Naive thymus-derived CD8-positive, alpha-beta T cell (primary cell): ENCODE measurements around the gene SYCE3. TPM values are rescaled to one million over a fixed set of nuclear protein-coding genes. Genes with fewer than 3 reads are reported as not detected.

Source experiments
- ATAC-seq, 2 donors: fragments of 150-1000 bp; cut with Tn5 transposase in 1 of 2; sonication (Bioruptor Pico), chemical (Tn5 transposase) in 1 of 2; 1 replicate in 1 of 2; 2 replicates in 1 of 2; pipeline ENCODE4 v1.10.0; 2021; ENCODE audit warnings: mild to moderate bottlenecking in 2 of 2, moderate library complexity in 2 of 2
- POLR2A ChIA-PET: fragments of 350-600 bp; sonication (Branson Sonifier 250); formaldehyde crosslinking; loops from one replicate; lab custom pipeline; 2021; ENCODE audit warnings: antibody characterized with exemption; lab: Charles Lee
- DNase-seq, 10 donors: peaks; one replicate each; pipeline versions ENCODE4 v3.0.0 to v3.0.0-alpha.2; 2020 to 2022
- H3K27ac Mint-ChIP-seq, 10 donors: one replicate each; pipeline ENCODE4 v1.8.0; 2020 to 2022; ENCODE audit warnings: mild to moderate bottlenecking in 10 of 10, mixed read lengths in 10 of 10, moderate library complexity in 4 of 10, inconsistent platforms in 1 of 10
- H3K27me3 Mint-ChIP-seq, 5 donors: one replicate each; pipeline ENCODE4 v1.8.0; 2021 to 2022; ENCODE audit warnings: mixed read lengths in 5 of 5
- H3K36me3 Mint-ChIP-seq, 3 donors: one replicate each; pipeline ENCODE4 v1.8.0; 2020 to 2022; ENCODE audit warnings: mixed read lengths in 3 of 3, mild to moderate bottlenecking in 2 of 3, inconsistent platforms in 1 of 3
- H3K4me1 Mint-ChIP-seq, 4 donors: one replicate each; pipeline ENCODE4 v1.8.0; 2021 to 2022; ENCODE audit warnings: mixed read lengths in 4 of 4
- H3K4me3 Mint-ChIP-seq, 10 donors: one replicate each; pipeline ENCODE4 v1.8.0; 2020 to 2022; ENCODE audit warnings: mild to moderate bottlenecking in 10 of 10, mixed read lengths in 10 of 10, moderate library complexity in 6 of 10, inconsistent platforms in 1 of 10
- H3K9me3 Mint-ChIP-seq, 9 donors: one replicate each; pipeline ENCODE4 v1.8.0; 2020 to 2022; ENCODE audit warnings: mixed read lengths in 9 of 9, mild to moderate bottlenecking in 3 of 9, inconsistent platforms in 1 of 9, moderate library complexity in 1 of 9
- polyA plus RNA-seq, 3 donors: library from polyadenylated mRNA; unstranded; fragments of 300-500 nt; fragmentation: Illumina TruSeq; gene quantifications; one replicate each; pipeline ENCODE4 v1.2.3, GENCODE V29; 2021
- total RNA-seq, 8 experiments: library from RNA in 2 of 8; stranded (reverse) in 2 of 8; gene quantifications; one replicate each; pipeline ENCODE4 v1.2.3 and lab custom pipeline; 2021 to 2026

SYCE3 gene
- total and polyA plus RNA-seq, 5 experiments from 2014 or later, result not detected

DNA sequence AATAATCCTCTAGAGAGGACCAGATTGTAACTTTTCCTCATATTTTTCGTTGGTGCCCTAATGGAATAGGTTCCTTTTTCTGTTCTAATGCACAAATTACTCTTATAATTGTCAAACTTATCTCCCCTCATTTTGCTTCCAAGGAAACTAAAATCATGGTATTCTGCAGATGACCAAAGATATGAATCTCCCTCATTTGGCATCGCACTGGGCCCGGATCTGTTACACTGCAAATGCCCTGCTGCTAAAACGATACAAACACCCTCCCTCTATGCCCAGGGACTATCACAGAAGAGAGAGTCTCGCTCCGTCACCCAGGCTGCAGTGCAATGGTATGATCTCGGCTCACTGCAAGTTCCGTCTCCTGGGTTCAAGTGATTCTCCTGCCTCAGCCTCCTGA, 9.4 kb downstream of the SYCE3 start:
- Mint-ChIP-seq H3K27me3 (no peaks in the 10 kb centered on the region), H3K4me3 (no peak overlapping the region), H3K27ac (no peak overlapping the region), H3K36me3 (no peaks in the 10 kb centered on the region), H3K4me1 (peaks cover 10 to 27% (median 22%) of the 10 kb centered on the region in 4 donors), H3K9me3 (no peaks in the 10 kb centered on the region)
- ATAC-seq (no peak), DNase-seq (no peak)
- POLR2A ChIA-PET, result interaction anchor here (4.0 to 6.7 kb wide), 2 partner anchors 13 to 26 kb away, joined by 19 to 72 read pairs; partner anchors contain the start of genes SCO2 and TYMP

DNA sequence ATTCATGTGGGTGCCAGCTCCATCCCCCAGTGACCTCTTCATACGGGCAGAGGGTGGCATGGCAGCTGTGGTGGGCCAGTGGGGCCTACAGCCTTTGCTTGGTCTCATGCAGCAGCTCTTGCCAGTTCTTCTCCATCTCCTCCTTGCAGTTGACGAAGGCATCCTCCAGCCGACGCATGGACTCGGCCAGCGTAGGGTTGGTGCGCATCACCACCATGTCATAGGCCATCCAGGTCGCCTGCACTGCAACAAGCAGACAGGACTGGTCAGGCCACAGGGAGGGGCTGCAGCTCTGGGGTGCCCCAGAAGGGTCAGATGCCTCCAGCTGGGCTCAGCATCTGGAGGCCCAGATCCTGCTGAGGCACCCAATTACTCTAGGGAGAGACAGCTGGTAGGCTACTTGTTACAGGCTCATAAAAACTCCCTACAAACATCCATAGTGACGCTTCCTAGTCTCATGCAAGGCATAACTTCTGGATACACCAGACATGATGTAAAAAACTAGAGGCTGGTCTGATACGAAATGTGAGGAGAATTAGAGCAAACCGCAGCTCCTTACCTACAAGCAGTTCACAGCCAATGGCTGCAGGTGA, 11.5 kb downstream of the SYCE3 start:
- no peak for ATAC-seq
- Mint-ChIP-seq H3K27me3 (no peaks in the 10 kb centered on the region), H3K4me3 (peak overlapping the region in 6 of 10 donors; percentile 26 to 76 (median 56)), H3K27ac (peak overlapping the region in 5 of 10 donors; percentile 67 to 93 (median 80)), H3K9me3 (no peaks in the 10 kb centered on the region), H3K4me1 (peaks cover 12 to 32% (median 24%) of the 10 kb centered on the region in 4 donors), H3K36me3 (no peaks in the 10 kb centered on the region)
- DNase-seq, result no peak
- POLR2A ChIA-PET, result interaction anchor here (0.9 to 6.7 kb wide), 5 partner anchors 11 to 32 kb away, joined by 3 to 72 read pairs (median 10); partner anchors contain the start of genes CHKB, SCO2, SYCE3 and TYMP

DNA sequence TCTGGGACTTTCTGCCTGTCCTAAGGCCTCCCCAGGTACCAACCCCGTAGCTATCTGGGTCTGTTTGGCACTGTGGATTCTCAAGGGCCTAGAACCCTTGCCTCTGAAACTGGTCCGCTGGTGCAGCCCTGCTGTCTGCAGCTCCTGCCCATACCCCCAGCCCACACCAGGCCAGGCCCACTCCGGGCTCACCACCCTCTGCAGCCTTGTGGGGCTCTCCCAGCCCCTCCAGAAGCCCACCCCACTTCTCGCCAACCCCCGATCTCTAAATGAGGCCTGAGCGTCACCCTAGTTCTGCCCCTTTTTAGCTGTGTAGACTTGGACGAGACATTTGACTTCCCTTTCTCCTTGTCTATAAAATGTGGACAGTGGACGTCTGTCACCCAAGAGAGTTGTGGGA, 12.3 kb downstream of the SYCE3 start:
- DNase-seq (no peak), ATAC-seq (no peak)
- Mint-ChIP-seq H3K4me3 (peak overlapping the region; percentile 50 to 88 (median 76)), H3K36me3 (no peaks in the 10 kb centered on the region), H3K27me3 (no peaks in the 10 kb centered on the region), H3K4me1 (peaks cover 17 to 40% (median 32%) of the 10 kb centered on the region in 4 donors), H3K9me3 (no peaks in the 10 kb centered on the region), H3K27ac (peak overlapping the region in 9 of 10 donors; percentile 14 to 93 (median 68))
- POLR2A ChIA-PET, result interaction anchor here (0.9 to 6.7 kb wide), 7 partner anchors 10 to 71 kb away, joined by 3 to 72 read pairs (median 10); partner anchors contain the start of genes CHKB, SCO2, SYCE3 and TYMP

DNA sequence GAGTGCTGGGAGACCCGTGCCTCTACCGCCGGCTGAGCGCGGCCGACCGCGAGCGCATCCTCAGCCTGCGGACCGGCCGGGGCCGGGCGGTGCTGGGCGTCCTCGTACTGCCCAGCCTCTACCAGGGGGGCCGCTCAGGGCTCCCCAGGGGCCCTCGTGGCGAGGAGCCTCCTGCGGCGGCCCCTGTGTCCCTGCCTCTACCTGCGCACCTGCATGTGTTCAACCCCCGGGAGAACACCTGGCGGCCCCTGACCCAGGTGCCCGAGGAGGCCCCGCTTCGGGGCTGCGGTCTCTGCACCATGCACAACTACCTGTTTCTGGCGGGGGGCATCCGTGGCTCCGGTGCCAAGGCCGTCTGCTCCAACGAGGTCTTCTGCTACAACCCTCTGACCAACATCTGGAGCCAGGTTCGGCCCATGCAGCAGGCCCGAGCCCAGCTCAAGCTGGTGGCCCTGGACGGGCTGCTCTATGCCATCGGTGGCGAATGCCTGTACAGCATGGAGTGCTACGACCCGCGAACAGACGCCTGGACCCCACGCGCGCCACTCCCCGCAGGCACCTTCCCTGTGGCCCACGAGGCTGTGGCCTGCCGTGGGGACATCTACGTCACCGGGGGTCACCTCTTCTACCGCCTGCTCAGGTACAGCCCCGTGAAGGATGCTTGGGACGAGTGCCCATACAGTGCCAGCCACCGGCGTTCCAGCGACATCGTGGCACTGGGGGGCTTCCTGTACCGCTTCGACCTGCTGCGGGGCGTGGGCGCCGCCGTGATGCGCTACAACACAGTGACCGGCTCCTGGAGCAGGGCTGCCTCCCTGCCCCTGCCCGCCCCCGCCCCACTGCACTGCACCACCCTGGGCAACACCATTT, 13.6 kb downstream of the SYCE3 start:
- POLR2A ChIA-PET, result interaction anchor here (0.6 to 6.7 kb wide), 23 partner anchors 9 to 207 kb away, joined by 3 to 72 read pairs (median 6); partner anchors contain the start of genes ARSA, CHKB, LMF2 and NCAPH2
- Mint-ChIP-seq H3K27ac (peak overlapping the region; percentile 63 to 93 (median 86)), H3K27me3 (no peaks in the 10 kb centered on the region), H3K36me3 (no peaks in the 10 kb centered on the region), H3K4me3 (peak overlapping the region; percentile 72 to 88 (median 78)), H3K4me1 (peaks cover 19 to 51% (median 44%) of the 10 kb centered on the region in 4 donors), H3K9me3 (no peaks in the 10 kb centered on the region)
- ATAC-seq (peak; percentile 20 to 23), DNase-seq (no peak)

- POLR2A ChIA-PET, result interaction anchor here (0.6 to 6.7 kb wide), 23 partner anchors 9 to 206 kb away, joined by 3 to 72 read pairs (median 5); partner anchors contain the start of genes ARSA, CHKB, LMF2 and NCAPH2
- Mint-ChIP-seq H3K4me1 (peaks cover 19 to 51% (median 46%) of the 10 kb centered on the region in 4 donors), H3K9me3 (no peaks in the 10 kb centered on the region), H3K27me3 (no peaks in the 10 kb centered on the region), H3K27ac (peak overlapping the region in 9 of 10 donors; percentile 65 to 88 (median 82)), H3K36me3 (no peaks in the 10 kb centered on the region), H3K4me3 (peak overlapping the region in 9 of 10 donors; percentile 61 to 80 (median 71))
- ATAC-seq (peak; percentile 65 to 69), DNase-seq (peak; percentile 33 to 80 (median 58))
Measured at GRCh38 chr22:50548040-50548920, 14.4 kb downstream of the SYCE3 start.

GRCh38 chr22:50547263-50547985, 15.3 kb downstream of the SYCE3 start:
- H3K9me3 Mint-ChIP-seq, result no peaks in the 10 kb centered on the region
- no peak for ATAC-seq

DNA sequence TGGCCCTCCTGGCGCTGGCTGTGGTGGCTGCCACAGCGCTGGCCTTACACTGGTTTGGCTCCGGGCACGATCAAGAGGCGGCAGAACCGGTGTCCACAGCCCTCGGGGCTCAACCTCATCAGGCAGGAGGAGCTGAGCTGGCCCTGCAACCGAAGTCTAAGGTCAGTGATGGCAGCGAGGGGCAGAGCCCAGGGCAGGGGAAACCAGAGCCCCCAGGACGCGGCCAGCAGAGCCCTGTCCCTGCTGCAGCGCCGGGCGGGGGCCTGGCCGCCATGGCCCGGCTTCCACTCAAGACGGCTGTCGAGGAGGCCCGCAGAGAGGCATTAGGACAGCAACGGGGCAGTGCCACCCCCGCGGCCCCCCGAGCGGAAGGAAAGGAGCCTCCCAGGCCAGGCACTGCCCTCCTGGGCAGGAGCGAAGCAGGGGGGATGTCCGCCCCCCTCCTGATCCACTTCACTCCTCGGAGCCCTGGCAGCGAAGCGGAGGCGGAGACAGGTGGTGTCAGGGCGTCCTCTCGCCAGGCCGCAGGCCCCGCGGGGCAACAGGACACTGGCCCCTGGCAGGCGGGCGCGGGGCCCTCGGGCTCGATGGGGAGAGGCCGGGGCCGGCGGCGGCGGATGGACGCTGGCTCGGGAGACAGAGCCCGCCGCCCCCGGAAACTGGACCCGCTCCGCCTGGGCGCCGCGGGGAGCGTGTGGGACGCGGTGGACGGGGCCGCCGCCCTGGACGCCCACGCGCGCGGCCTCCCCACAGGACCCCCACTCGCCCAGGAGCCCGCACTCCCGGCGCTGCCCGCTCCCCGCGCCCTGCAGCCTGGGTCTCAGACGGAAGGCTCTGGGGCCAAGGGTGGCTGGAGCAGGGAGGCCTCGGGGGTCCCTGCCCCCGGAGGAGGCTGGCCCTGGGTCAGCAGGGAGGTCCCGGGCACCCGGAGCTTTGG, 16.1 kb downstream of the SYCE3 start:
- H3K27me3 Mint-ChIP-seq, result no peaks in the 10 kb centered on the region
- ATAC-seq, result no peak
- POLR2A ChIA-PET, result interaction anchor here (0.5 to 6.7 kb wide), 8 partner anchors 7 to 233 kb away, joined by 3 to 72 read pairs (median 20); partner anchors contain the start of genes LMF2, NCAPH2, SCO2 and TYMP
- no peak for DNase-seq
- peak overlapping the region in 8 of 10 donors; percentile 11 to 75 (median 52) for H3K4me3 Mint-ChIP-seq
- no peaks in the 10 kb centered on the region for H3K36me3 Mint-ChIP-seq
- peaks cover 21 to 63% (median 45%) of the 10 kb centered on the region in 4 donors for H3K4me1 Mint-ChIP-seq
- H3K27ac Mint-ChIP-seq, result peak overlapping the region in 8 of 10 donors; percentile 22 to 93 (median 58)
- H3K9me3 Mint-ChIP-seq, result no peaks in the 10 kb centered on the region

More at GRCh38 chr22:50547263-50547985, 15.3 kb downstream of the SYCE3 start:
- Mint-ChIP-seq H3K36me3 (no peaks in the 10 kb centered on the region), H3K4me1 (peaks cover 21 to 54% (median 46%) of the 10 kb centered on the region in 4 donors), H3K4me3 (peak overlapping the region in 7 of 10 donors; percentile 14 to 81 (median 56)), H3K27me3 (no peaks in the 10 kb centered on the region), H3K27ac (peak overlapping the region in 6 of 10 donors; percentile 40 to 86 (median 77))
- POLR2A ChIA-PET, result interaction anchor here (0.5 to 6.7 kb wide), 13 partner anchors 8 to 232 kb away, joined by 3 to 72 read pairs (median 6); partner anchors contain the start of genes LMF2, NCAPH2, PPP6R2 and SCO2
- no peak for DNase-seq

GRCh38 chr22:50545522-50546325, 17.0 kb downstream of the SYCE3 start, which contains the start of gene KLHDC7B:
TSS of gene KLHDC7B (plus strand) at chr22:50545899. CDS start at chr22:50546244, 345 bp downstream.
- H3K9me3 Mint-ChIP-seq, result no peaks in the 10 kb centered on the region
- POLR2A ChIA-PET, result interaction anchor here (0.6 to 3.1 kb wide), 6 partner anchors 13 to 122 kb away, joined by 3 to 15 read pairs (median 6); partner anchors contain the start of genes SCO2 and TYMP
- peak within 1 kb of the TSS; percentile 16 to 75 (median 66) for H3K4me3 Mint-ChIP-seq
- DNase-seq (no peak), ATAC-seq (peak; percentile 10 to 33)
- H3K4me1 Mint-ChIP-seq, result peaks cover 18 to 66% (median 40%) of the 10 kb centered on the region in 4 donors
- no peaks in the 10 kb centered on the region for H3K36me3 Mint-ChIP-seq
- peak within 1 kb of the TSS; percentile 31 to 93 (median 78) for H3K27ac Mint-ChIP-seq
- H3K27me3 Mint-ChIP-seq, result no peaks in the 10 kb centered on the region

GRCh38 chr22:50544746-50545253, 17.9 kb downstream of the SYCE3 start:
- Mint-ChIP-seq H3K27ac (peak overlapping the region in 9 of 10 donors; percentile 5 to 93 (median 56)), H3K36me3 (no peaks in the 10 kb centered on the region), H3K4me3 (peak overlapping the region in 8 of 10 donors; percentile 16 to 74 (median 66)), H3K9me3 (no peaks in the 10 kb centered on the region), H3K4me1 (peaks cover 12 to 63% (median 35%) of the 10 kb centered on the region in 4 donors), H3K27me3 (no peaks in the 10 kb centered on the region)
- no peak for ATAC-seq
- no peak for DNase-seq
- POLR2A ChIA-PET, result interaction anchor here (0.9 to 3.1 kb wide), 5 partner anchors 12 to 77 kb away, joined by 4 to 15 read pairs (median 7); partner anchors contain the start of genes SCO2 and TYMP
